Measurements from ENCODE around the gene GOLGA6A.

Gene GOLGA6A

DNA sequence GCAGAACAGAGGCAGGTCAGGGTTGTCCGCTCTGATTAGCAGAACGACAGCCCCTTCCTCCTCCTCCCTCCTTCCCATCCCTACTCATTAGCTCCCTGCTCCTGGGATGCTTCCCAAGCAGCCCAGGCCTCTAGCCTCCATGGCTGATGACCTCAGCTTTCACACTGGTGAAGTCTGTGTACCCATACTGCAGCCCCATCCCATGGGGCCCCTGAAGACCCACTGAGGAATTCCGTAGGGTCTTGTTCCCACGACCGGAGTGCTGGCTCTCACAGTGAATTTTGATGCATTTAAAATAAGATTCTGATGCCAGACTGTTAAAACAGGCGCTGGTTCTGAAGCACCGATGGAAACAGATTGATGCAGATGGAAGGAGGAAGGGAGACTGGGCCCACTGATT, 36.1 kb downstream of the GOLGA6A start:
- TF ChIP-seq OVOL3 (tag by site-specific recombination; IDR thresholded peaks at IDR 0.05) (no peak), ZFP69B (tag by site-specific recombination; IDR thresholded peaks at IDR 0.05) (no peak), ZNF311 (tag by site-specific recombination; IDR thresholded peaks at IDR 0.05; ENCODE audit: borderline replicate concordance) (no peak), ZNF16 (tag by site-specific recombination; IDR thresholded peaks at IDR 0.05; ENCODE audit: low read depth) (no peak), ZNF48 (tag by site-specific recombination; IDR thresholded peaks at IDR 0.05) (no peak), ZEB2 (tag by site-specific recombination; IDR thresholded peaks at IDR 0.05) (no peak), ZNF146 (tag by site-specific recombination; IDR thresholded peaks at IDR 0.05) (no peak), ZBTB48 (tag by site-specific recombination; IDR thresholded peaks at IDR 0.05) (no peak), ZNF366 (tag by site-specific recombination; conservative IDR thresholded peaks at IDR 0.05) (no peak), ZBTB7A (tag by site-specific recombination; IDR thresholded peaks at IDR 0.05; ENCODE audit: low read depth) (no peak), YY1 (tag by site-specific recombination; IDR thresholded peaks at IDR 0.05) (no peak), ZNF777 (tag by site-specific recombination; IDR thresholded peaks at IDR 0.05; ENCODE audit: borderline replicate concordance) (no peak)
- TF ChIP-seq, protein P1, sequence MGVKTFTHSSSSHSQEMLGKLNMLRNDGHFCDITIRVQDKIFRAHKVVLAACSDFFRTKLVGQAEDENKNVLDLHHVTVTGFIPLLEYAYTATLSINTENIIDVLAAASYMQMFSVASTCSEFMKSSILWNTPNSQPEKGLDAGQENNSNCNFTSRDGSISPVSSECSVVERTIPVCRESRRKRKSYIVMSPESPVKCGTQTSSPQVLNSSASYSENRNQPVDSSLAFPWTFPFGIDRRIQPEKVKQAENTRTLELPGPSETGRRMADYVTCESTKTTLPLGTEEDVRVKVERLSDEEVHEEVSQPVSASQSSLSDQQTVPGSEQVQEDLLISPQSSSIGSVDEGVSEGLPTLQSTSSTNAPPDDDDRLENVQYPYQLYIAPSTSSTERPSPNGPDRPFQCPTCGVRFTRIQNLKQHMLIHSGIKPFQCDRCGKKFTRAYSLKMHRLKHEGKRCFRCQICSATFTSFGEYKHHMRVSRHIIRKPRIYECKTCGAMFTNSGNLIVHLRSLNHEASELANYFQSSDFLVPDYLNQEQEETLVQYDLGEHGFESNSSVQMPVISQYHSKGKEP (tag by site-specific recombination; IDR thresholded peaks at IDR 0.05) = no peak
- TF ChIP-seq, protein P2, sequence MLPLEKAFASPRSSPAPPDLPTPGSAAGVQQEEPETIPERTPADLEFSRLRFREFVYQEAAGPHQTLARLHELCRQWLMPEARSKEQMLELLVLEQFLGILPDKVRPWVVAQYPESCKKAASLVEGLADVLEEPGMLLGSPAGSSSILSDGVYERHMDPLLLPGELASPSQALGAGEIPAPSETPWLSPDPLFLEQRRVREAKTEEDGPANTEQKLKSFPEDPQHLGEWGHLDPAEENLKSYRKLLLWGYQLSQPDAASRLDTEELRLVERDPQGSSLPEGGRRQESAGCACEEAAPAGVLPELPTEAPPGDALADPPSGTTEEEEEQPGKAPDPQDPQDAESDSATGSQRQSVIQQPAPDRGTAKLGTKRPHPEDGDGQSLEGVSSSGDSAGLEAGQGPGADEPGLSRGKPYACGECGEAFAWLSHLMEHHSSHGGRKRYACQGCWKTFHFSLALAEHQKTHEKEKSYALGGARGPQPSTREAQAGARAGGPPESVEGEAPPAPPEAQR (tag by site-specific recombination; IDR thresholded peaks at IDR 0.05) = no peak
- TF ChIP-seq, protein P3, sequence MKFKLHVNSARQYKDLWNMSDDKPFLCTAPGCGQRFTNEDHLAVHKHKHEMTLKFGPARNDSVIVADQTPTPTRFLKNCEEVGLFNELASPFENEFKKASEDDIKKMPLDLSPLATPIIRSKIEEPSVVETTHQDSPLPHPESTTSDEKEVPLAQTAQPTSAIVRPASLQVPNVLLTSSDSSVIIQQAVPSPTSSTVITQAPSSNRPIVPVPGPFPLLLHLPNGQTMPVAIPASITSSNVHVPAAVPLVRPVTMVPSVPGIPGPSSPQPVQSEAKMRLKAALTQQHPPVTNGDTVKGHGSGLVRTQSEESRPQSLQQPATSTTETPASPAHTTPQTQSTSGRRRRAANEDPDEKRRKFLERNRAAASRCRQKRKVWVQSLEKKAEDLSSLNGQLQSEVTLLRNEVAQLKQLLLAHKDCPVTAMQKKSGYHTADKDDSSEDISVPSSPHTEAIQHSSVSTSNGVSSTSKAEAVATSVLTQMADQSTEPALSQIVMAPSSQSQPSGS (tag by site-specific recombination; IDR thresholded peaks at IDR 0.05; ENCODE audit: low read depth) = no peak
- POLR2A ChIA-PET = no interaction called here
- no peaks in the 10 kb centered on the region for H3K9me3 ChIP-seq (ENCODE audit: control insufficient read depth, insufficient read depth, low read depth, low read length)
- H3K4me1 ChIP-seq (ENCODE audit: control insufficient read depth, insufficient read depth, low read length) = no peaks in the 10 kb centered on the region
- no peak overlapping the region for H3K4me3 ChIP-seq (ENCODE audit: low read depth, low read length)
- CTCF ChIA-PET = interaction anchor here (0.8 to 14.3 kb wide), 8 partner anchors 5 to 278 kb away, joined by 3 to 301 read pairs (median 80); no protein-coding TSS in a partner anchor
- H3K27ac ChIP-seq (ENCODE audit: extremely low read depth, low read depth, low read length) = no peak overlapping the region
- H3K36me3 ChIP-seq (ENCODE audit: control insufficient read depth in 2 of 2, insufficient read depth in 1 of 2, low read length in 2 of 2) = no peaks in the 10 kb centered on the region; a peak in 1 of 3 replicates

DNA sequence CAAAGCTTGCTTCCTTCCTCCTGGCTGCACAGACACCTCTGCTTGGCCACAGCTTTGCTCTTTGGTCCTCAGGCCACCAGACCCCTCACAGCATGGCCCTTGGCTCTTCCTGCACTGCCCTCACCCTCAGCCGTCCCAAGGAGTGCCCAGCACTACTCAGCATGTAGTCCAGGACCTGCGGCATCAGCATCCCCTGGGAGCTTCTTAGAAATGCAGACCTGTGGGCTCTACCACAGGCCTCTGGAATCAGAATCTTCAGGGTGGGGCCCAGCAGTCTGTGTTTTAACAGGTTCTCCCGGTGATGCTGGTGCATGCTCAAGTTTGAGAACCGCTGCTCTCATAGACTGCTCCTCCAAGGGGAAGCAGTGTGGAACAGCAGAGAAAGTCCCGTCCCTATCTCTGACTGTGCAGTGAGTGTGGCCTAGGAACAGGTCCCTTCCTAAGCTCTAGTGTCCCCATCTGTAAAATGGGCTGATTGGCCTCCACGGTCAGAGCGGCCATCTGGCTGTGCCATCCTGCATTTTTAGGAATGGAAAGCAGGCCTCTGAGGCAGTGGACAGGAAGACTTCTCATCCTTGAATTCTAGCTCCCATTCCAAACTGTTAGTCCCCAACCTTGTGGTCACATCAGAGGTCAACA, 36.6 kb downstream of the GOLGA6A start:
- CTCF ChIA-PET = interaction anchor here (0.7 to 14.3 kb wide), 10 partner anchors 4 to 333 kb away, joined by 3 to 301 read pairs (median 9); partner anchors contain the start of gene STOML1
- H3K4me1 ChIP-seq (ENCODE audit: control insufficient read depth, insufficient read depth, low read length) = no peaks in the 10 kb centered on the region
- TF ChIP-seq, protein P4, sequence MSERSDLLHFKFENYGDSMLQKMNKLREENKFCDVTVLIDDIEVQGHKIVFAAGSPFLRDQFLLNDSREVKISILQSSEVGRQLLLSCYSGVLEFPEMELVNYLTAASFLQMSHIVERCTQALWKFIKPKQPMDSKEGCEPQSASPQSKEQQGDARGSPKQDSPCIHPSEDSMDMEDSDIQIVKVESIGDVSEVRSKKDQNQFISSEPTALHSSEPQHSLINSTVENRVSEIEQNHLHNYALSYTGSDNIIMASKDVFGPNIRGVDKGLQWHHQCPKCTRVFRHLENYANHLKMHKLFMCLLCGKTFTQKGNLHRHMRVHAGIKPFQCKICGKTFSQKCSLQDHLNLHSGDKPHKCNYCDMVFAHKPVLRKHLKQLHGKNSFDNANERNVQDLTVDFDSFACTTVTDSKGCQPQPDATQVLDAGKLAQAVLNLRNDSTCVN (tag by site-specific recombination; optimal IDR thresholded peaks at IDR 0.05) = no peak
- TF ChIP-seq ZNF433 (tag by site-specific recombination; IDR thresholded peaks at IDR 0.05; ENCODE audit: low read depth) (no peak), HOXA7 (CRISPR knock-in tag; IDR thresholded peaks at IDR 0.05; ENCODE audit: borderline replicate concordance) (no peak), MEIS1 (CRISPR knock-in tag; IDR thresholded peaks at IDR 0.05; ENCODE audit: borderline replicate concordance) (no peak), PRDM1 (tag by site-specific recombination; IDR thresholded peaks at IDR 0.05) (no peak), ZNF571 (tag by site-specific recombination; IDR thresholded peaks at IDR 0.05) (no peak), ZNF621 (tag by site-specific recombination; IDR thresholded peaks at IDR 0.05) (no peak), ZNF423 (tag by site-specific recombination; IDR thresholded peaks at IDR 0.05) (no peak), ZNF112 (tag by site-specific recombination; IDR thresholded peaks at IDR 0.05) (no peak), ZSCAN30 (tag by site-specific recombination; IDR thresholded peaks at IDR 0.05) (no peak), KLF8 (tag by site-specific recombination; IDR thresholded peaks at IDR 0.05) (no peak), ZBTB21 (tag by site-specific recombination; IDR thresholded peaks at IDR 0.05) (no peak), ZNF660 (tag by site-specific recombination; IDR thresholded peaks at IDR 0.05) (no peak), ZNF610 (tag by site-specific recombination; IDR thresholded peaks at IDR 0.05; ENCODE audit: borderline replicate concordance) (no peak), ZNF529 (tag by site-specific recombination; IDR thresholded peaks at IDR 0.05; ENCODE audit: insufficient replicate concordance) (no peak)
- TF ChIP-seq, protein P5, sequence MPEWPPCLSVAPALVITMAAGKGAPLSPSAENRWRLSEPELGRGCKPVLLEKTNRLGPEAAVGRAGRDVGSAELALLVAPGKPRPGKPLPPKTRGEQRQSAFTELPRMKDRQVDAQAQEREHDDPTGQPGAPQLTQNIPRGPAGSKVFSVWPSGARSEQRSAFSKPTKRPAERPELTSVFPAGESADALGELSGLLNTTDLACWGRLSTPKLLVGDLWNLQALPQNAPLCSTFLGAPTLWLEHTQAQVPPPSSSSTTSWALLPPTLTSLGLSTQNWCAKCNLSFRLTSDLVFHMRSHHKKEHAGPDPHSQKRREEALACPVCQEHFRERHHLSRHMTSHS (tag by site-specific recombination; IDR thresholded peaks at IDR 0.05) = no peak

More for the DNA sequence above, 36.6 kb downstream of the GOLGA6A start:
- H3K4me3 ChIP-seq (ENCODE audit: low read depth, low read length) = no peak overlapping the region
- H3K36me3 ChIP-seq (ENCODE audit: control insufficient read depth in 2 of 2, insufficient read depth in 1 of 2, low read length in 2 of 2) = no peaks in the 10 kb centered on the region; a peak in 1 of 3 replicates
- H3K27ac ChIP-seq (ENCODE audit: extremely low read depth, low read depth, low read length) = no peak overlapping the region
- no peaks in the 10 kb centered on the region for H3K9me3 ChIP-seq (ENCODE audit: control insufficient read depth, insufficient read depth, low read depth, low read length)
- POLR2A ChIA-PET = no interaction called here

Data from HEK293 (cell line).